ENCODE measurements around the gene ABCG8. TPM values are rescaled to one million over a fixed set of nuclear protein-coding genes. Genes with fewer than 3 reads are reported as not detected.

ABCG8 gene
- total RNA-seq, 1 experiment from 2014 or later, result not detected

- ChIA-PET POLR2A (no interaction called here), CTCF (no interaction called here)
- Mint-ChIP-seq H3K4me1 (ENCODE audit: insufficient read depth, unreplicated experiment) (no peaks in the 10 kb centered on the region), H3K9me3 (ENCODE audit: unreplicated experiment) (no peaks in the 10 kb centered on the region), H3K27ac (ENCODE audit: low read depth, unreplicated experiment) (no peak overlapping the region), H3K27me3 (ENCODE audit: insufficient read depth, unreplicated experiment) (peaks cover 46% of the 10 kb centered on the region), H3K4me3 (ENCODE audit: unreplicated experiment) (no peak overlapping the region), H3K36me3 (ENCODE audit: insufficient read depth, unreplicated experiment) (no peaks in the 10 kb centered on the region)
- intact Hi-C loops (cut with micrococcal nuclease), result no loop called here
- BruUV-seq (replicated peaks), result no TSS peak
- no peak for TF ChIP-seq CTCF (IDR thresholded peaks at IDR 0.05; ENCODE audit: unreplicated experiment)
- no peak for DNase-seq (ENCODE audit: unreplicated experiment)
Observed at GRCh38 chr2:43831543-43832294, 7.1 kb upstream of the ABCG8 start.

- no peaks in the 10 kb centered on the region for H3K4me1 Mint-ChIP-seq (ENCODE audit: insufficient read depth, unreplicated experiment)
- H3K27me3 Mint-ChIP-seq (ENCODE audit: insufficient read depth, unreplicated experiment), result peaks cover 50% of the 10 kb centered on the region
Observed at GRCh38 chr2:43832457-43832856, 6.3 kb upstream of the ABCG8 start.

GRCh38 chr2:43837033-43837432 is 1.7 kb upstream of the ABCG8 start:
- Mint-ChIP-seq H3K4me3 (ENCODE audit: unreplicated experiment) (no peak overlapping the region), H3K9me3 (ENCODE audit: unreplicated experiment) (no peaks in the 10 kb centered on the region), H3K27me3 (ENCODE audit: insufficient read depth, unreplicated experiment) (peaks cover 18% of the 10 kb centered on the region), H3K27ac (ENCODE audit: low read depth, unreplicated experiment) (no peak overlapping the region), H3K4me1 (ENCODE audit: insufficient read depth, unreplicated experiment) (no peaks in the 10 kb centered on the region), H3K36me3 (ENCODE audit: insufficient read depth, unreplicated experiment) (no peaks in the 10 kb centered on the region)
- no peak for TF ChIP-seq CTCF (IDR thresholded peaks at IDR 0.05; ENCODE audit: unreplicated experiment)
- no peak for DNase-seq (ENCODE audit: unreplicated experiment)
- no TSS peak for BruUV-seq (replicated peaks)
- intact Hi-C loops (cut with micrococcal nuclease), result no loop called here
- ChIA-PET POLR2A (no interaction called here), CTCF (no interaction called here)

More at GRCh38 chr2:43832457-43832856, 6.3 kb upstream of the ABCG8 start:
- no peak for TF ChIP-seq CTCF (IDR thresholded peaks at IDR 0.05; ENCODE audit: unreplicated experiment)
- POLR2A ChIA-PET, result no interaction called here
- Mint-ChIP-seq H3K27ac (ENCODE audit: low read depth, unreplicated experiment) (no peak overlapping the region), H3K36me3 (ENCODE audit: insufficient read depth, unreplicated experiment) (no peaks in the 10 kb centered on the region), H3K4me3 (ENCODE audit: unreplicated experiment) (no peak overlapping the region), H3K9me3 (ENCODE audit: unreplicated experiment) (no peaks in the 10 kb centered on the region)
- peak; percentile 8 for DNase-seq (ENCODE audit: unreplicated experiment)
- BruUV-seq (replicated peaks), result no TSS peak
- CTCF ChIA-PET, result no interaction called here
- intact Hi-C loops (cut with micrococcal nuclease), result no loop called here

- Mint-ChIP-seq H3K9me3 (ENCODE audit: unreplicated experiment) (no peaks in the 10 kb centered on the region), H3K36me3 (ENCODE audit: insufficient read depth, unreplicated experiment) (no peaks in the 10 kb centered on the region), H3K4me1 (ENCODE audit: insufficient read depth, unreplicated experiment) (no peaks in the 10 kb centered on the region), H3K27ac (ENCODE audit: low read depth, unreplicated experiment) (no peak overlapping the region), H3K27me3 (ENCODE audit: insufficient read depth, unreplicated experiment) (peaks cover 18% of the 10 kb centered on the region), H3K4me3 (ENCODE audit: unreplicated experiment) (no peak overlapping the region)
- TF ChIP-seq CTCF (IDR thresholded peaks at IDR 0.05; ENCODE audit: unreplicated experiment), result no peak
- no TSS peak for BruUV-seq (replicated peaks)
- intact Hi-C loops (cut with micrococcal nuclease), result no loop called here
- ChIA-PET POLR2A (no interaction called here), CTCF (interaction anchor here (0.6 kb wide), 1 partner anchor 836 kb away, joined by 3 read pairs; no protein-coding TSS in a partner anchor)
- DNase-seq (ENCODE audit: unreplicated experiment), result no peak
Observed at GRCh38 chr2:43837831-43838559, 776 bp upstream of the ABCG8 start.

Measured in MCF 10A (cell line).